ENCODE results near the gene ZNF101.
"Not testable (repeated sequence)": the region's sequence is repeated elsewhere in the genome, so short reads cannot be mapped to it uniquely, and the experiment has no call there.

Gene ZNF101

GRCh38 chr19:19689023-19689422, 20.4 kb downstream of the ZNF101 start:
- H3K9ac ChIP-seq (ENCODE audit: low read length); H3K9me3 ChIP-seq (ENCODE audit: control insufficient read depth, insufficient read depth, low read depth, low read length); H3K36me3 ChIP-seq (ENCODE audit: control insufficient read depth, insufficient read depth, low read length); H3K4me3 ChIP-seq (ENCODE audit: low read depth, low read length); H3K4me1 ChIP-seq (ENCODE audit: control insufficient read depth, insufficient read depth, low read length); H3K27ac ChIP-seq (ENCODE audit: low read depth, low read length); H3K27me3 ChIP-seq (ENCODE audit: control insufficient read depth, insufficient read depth, low read length): not testable (repeated sequence)

GRCh38 chr19:19691683-19692082, 23.0 kb downstream of the ZNF101 start:
- Histone ChIP-seq H3K36me3 (ENCODE audit: control insufficient read depth, insufficient read depth, low read length) (no peaks in the 10 kb centered on the region), H3K27me3 (ENCODE audit: control insufficient read depth, insufficient read depth, low read length) (no peaks in the 10 kb centered on the region), H3K4me1 (ENCODE audit: control insufficient read depth, insufficient read depth, low read length) (no peaks in the 10 kb centered on the region), H3K9me3 (ENCODE audit: control insufficient read depth, insufficient read depth, low read depth, low read length) (no peaks in the 10 kb centered on the region), H3K4me3 (ENCODE audit: low read depth, low read length) (no peak overlapping the region), H3K27ac (ENCODE audit: low read depth, low read length) (no peak overlapping the region), H3K9ac (ENCODE audit: low read length) (no peak overlapping the region)

- Histone ChIP-seq H3K36me3 (ENCODE audit: control insufficient read depth, insufficient read depth, low read length) (no peaks in the 10 kb centered on the region), H3K4me3 (ENCODE audit: low read depth, low read length) (no peak overlapping the region), H3K27me3 (ENCODE audit: control insufficient read depth, insufficient read depth, low read length) (no peaks in the 10 kb centered on the region), H3K9me3 (ENCODE audit: control insufficient read depth, insufficient read depth, low read depth, low read length) (peaks cover 5% of the 10 kb centered on the region; the same call in 1 of the 2 replicates), H3K4me1 (ENCODE audit: control insufficient read depth, insufficient read depth, low read length) (no peaks in the 10 kb centered on the region), H3K9ac (ENCODE audit: low read length) (no peak overlapping the region), H3K27ac (ENCODE audit: low read depth, low read length) (no peak overlapping the region)
Measured at GRCh38 chr19:19696386-19696785, 27.7 kb downstream of the ZNF101 start.

GRCh38 chr19:19697589-19697988, 28.9 kb downstream of the ZNF101 start:
- Histone ChIP-seq H3K4me3 (ENCODE audit: low read depth, low read length) (no peak overlapping the region), H3K9me3 (ENCODE audit: control insufficient read depth, insufficient read depth, low read depth, low read length) (peaks cover 7% of the 10 kb centered on the region; the same call in 1 of the 2 replicates), H3K27ac (ENCODE audit: low read depth, low read length) (no peak overlapping the region), H3K36me3 (ENCODE audit: control insufficient read depth, insufficient read depth, low read length) (no peaks in the 10 kb centered on the region), H3K9ac (ENCODE audit: low read length) (no peak overlapping the region), H3K27me3 (ENCODE audit: control insufficient read depth, insufficient read depth, low read length) (no peaks in the 10 kb centered on the region), H3K4me1 (ENCODE audit: control insufficient read depth, insufficient read depth, low read length) (no peaks in the 10 kb centered on the region)

- H3K27me3 ChIP-seq (ENCODE audit: control insufficient read depth, insufficient read depth, low read length); H3K36me3 ChIP-seq (ENCODE audit: control insufficient read depth, insufficient read depth, low read length); H3K27ac ChIP-seq (ENCODE audit: low read depth, low read length); H3K4me1 ChIP-seq (ENCODE audit: control insufficient read depth, insufficient read depth, low read length); H3K4me3 ChIP-seq (ENCODE audit: low read depth, low read length); H3K9ac ChIP-seq (ENCODE audit: low read length): not testable (repeated sequence)
- H3K9me3 ChIP-seq (ENCODE audit: control insufficient read depth, insufficient read depth, low read depth, low read length): peaks cover 23% of the 10 kb centered on the region
Measured at GRCh38 chr19:19700493-19700892, 31.9 kb downstream of the ZNF101 start.

- Histone ChIP-seq H3K4me1 (ENCODE audit: control insufficient read depth, insufficient read depth, low read length) (no peaks in the 10 kb centered on the region), H3K4me3 (ENCODE audit: low read depth, low read length) (no peak overlapping the region), H3K9me3 (ENCODE audit: control insufficient read depth, insufficient read depth, low read depth, low read length) (peaks cover 63% of the 10 kb centered on the region), H3K27ac (ENCODE audit: low read depth, low read length) (no peak overlapping the region), H3K36me3 (ENCODE audit: control insufficient read depth, insufficient read depth, low read length) (peaks cover 12% of the 10 kb centered on the region), H3K9ac (ENCODE audit: low read length) (no peak overlapping the region), H3K27me3 (ENCODE audit: control insufficient read depth, insufficient read depth, low read length) (no peaks in the 10 kb centered on the region)
Measured at GRCh38 chr19:19704836-19705235, 36.2 kb downstream of the ZNF101 start.

- peaks cover 56% of the 10 kb centered on the region for H3K36me3 ChIP-seq (ENCODE audit: control insufficient read depth, insufficient read depth, low read length)
- H3K9me3 ChIP-seq (ENCODE audit: control insufficient read depth, insufficient read depth, low read depth, low read length): peaks cover 90% of the 10 kb centered on the region
Measured at GRCh38 chr19:19710506-19710905, 41.9 kb downstream of the ZNF101 start.

GRCh38 chr19:19711306-19711933, 42.8 kb downstream of the ZNF101 start:
- Histone ChIP-seq H3K9me3 (ENCODE audit: control insufficient read depth, insufficient read depth, low read depth, low read length) (peaks cover 92% of the 10 kb centered on the region), H3K36me3 (ENCODE audit: control insufficient read depth, insufficient read depth, low read length) (peaks cover 60% of the 10 kb centered on the region), H3K4me3 (ENCODE audit: low read depth, low read length) (no peak overlapping the region)

More at GRCh38 chr19:19710506-19710905, 41.9 kb downstream of the ZNF101 start:
- Histone ChIP-seq H3K27me3 (ENCODE audit: control insufficient read depth, insufficient read depth, low read length) (no peaks in the 10 kb centered on the region), H3K4me3 (ENCODE audit: low read depth, low read length) (no peak overlapping the region), H3K4me1 (ENCODE audit: control insufficient read depth, insufficient read depth, low read length) (no peaks in the 10 kb centered on the region), H3K9ac (ENCODE audit: low read length) (no peak overlapping the region), H3K27ac (ENCODE audit: low read depth, low read length) (no peak overlapping the region)

GRCh38 chr19:19711934-19712828, 43.5 kb downstream of the ZNF101 start:
- Histone ChIP-seq H3K4me1 (ENCODE audit: control insufficient read depth, insufficient read depth, low read length) (no peaks in the 10 kb centered on the region), H3K4me3 (ENCODE audit: low read depth, low read length) (no peak overlapping the region), H3K9me3 (ENCODE audit: control insufficient read depth, insufficient read depth, low read depth, low read length) (peaks cover 92% of the 10 kb centered on the region), H3K36me3 (ENCODE audit: control insufficient read depth, insufficient read depth, low read length) (peaks cover 60% of the 10 kb centered on the region), H3K9ac (ENCODE audit: low read length) (no peak overlapping the region), H3K27me3 (ENCODE audit: control insufficient read depth, insufficient read depth, low read length) (no peaks in the 10 kb centered on the region), H3K27ac (ENCODE audit: low read depth, low read length) (no peak overlapping the region)

More at GRCh38 chr19:19711306-19711933, 42.8 kb downstream of the ZNF101 start:
- Histone ChIP-seq H3K27ac (ENCODE audit: low read depth, low read length) (no peak overlapping the region), H3K27me3 (ENCODE audit: control insufficient read depth, insufficient read depth, low read length) (no peaks in the 10 kb centered on the region), H3K4me1 (ENCODE audit: control insufficient read depth, insufficient read depth, low read length) (no peaks in the 10 kb centered on the region), H3K9ac (ENCODE audit: low read length) (no peak overlapping the region)

GRCh38 chr19:19719798-19720197, 51.2 kb downstream of the ZNF101 start:
- H3K4me3 ChIP-seq (ENCODE audit: low read depth, low read length): no peak overlapping the region
- H3K27ac ChIP-seq (ENCODE audit: low read depth, low read length): no peak overlapping the region
- no peaks in the 10 kb centered on the region for H3K27me3 ChIP-seq (ENCODE audit: control insufficient read depth, insufficient read depth, low read length)
- H3K4me1 ChIP-seq (ENCODE audit: control insufficient read depth, insufficient read depth, low read length): no peaks in the 10 kb centered on the region
- peaks cover 73% of the 10 kb centered on the region for H3K9me3 ChIP-seq (ENCODE audit: control insufficient read depth, insufficient read depth, low read depth, low read length)
- H3K9ac ChIP-seq (ENCODE audit: low read length): no peak overlapping the region
- H3K36me3 ChIP-seq (ENCODE audit: control insufficient read depth, insufficient read depth, low read length): peaks cover 7% of the 10 kb centered on the region; the same call in 1 of the 2 replicates

- Histone ChIP-seq H3K9me3 (ENCODE audit: control insufficient read depth, insufficient read depth, low read depth, low read length) (peaks cover 56% of the 10 kb centered on the region), H3K9ac (ENCODE audit: low read length) (no peak overlapping the region), H3K4me3 (ENCODE audit: low read depth, low read length) (no peak overlapping the region), H3K4me1 (ENCODE audit: control insufficient read depth, insufficient read depth, low read length) (no peaks in the 10 kb centered on the region), H3K27ac (ENCODE audit: low read depth, low read length) (no peak overlapping the region), H3K36me3 (ENCODE audit: control insufficient read depth, insufficient read depth, low read length) (no peaks in the 10 kb centered on the region; the same call in 1 of the 2 replicates), H3K27me3 (ENCODE audit: control insufficient read depth, insufficient read depth, low read length) (no peaks in the 10 kb centered on the region)
Measured at GRCh38 chr19:19721896-19722295, 53.3 kb downstream of the ZNF101 start.

All from HUES6 (cell line).